Suprapubic skin (tissue), 4 donors: ENCODE data around the gene PINK1.

Source experiments
- EP300 ChIP-seq: sonication (generic); formaldehyde crosslinking; IDR thresholded peaks from one replicate; pipeline ENCODE4 v1.6.1; 2017; ENCODE audit warnings: antibody characterized with exemption
- POLR2A ChIP-seq, 2 donors: fragments of 450-650 bp; IDR thresholded peaks; one replicate each; pipeline ENCODE4 v1.6.1; 2017; ENCODE audit warnings: antibody characterized with exemption in 2 of 2, mild to moderate bottlenecking in 2 of 2, moderate library complexity in 2 of 2
- POLR2AphosphoS5 ChIP-seq, 3 donors: sonication (generic); formaldehyde crosslinking; IDR thresholded peaks; one replicate each; pipeline ENCODE4 v1.6.1; 2017; ENCODE audit warnings: antibody characterized with exemption in 3 of 3
- TF ChIP-seq, protein P1 (sequence below), 2 donors: fragments of 200-600 bp in 1 of 2; fragments of 450-650 bp in 1 of 2; sonication (generic) in 1 of 2; IDR thresholded peaks; one replicate each; pipeline ENCODE4 v1.5.1; 2016 to 2019; ENCODE audit warnings: antibody characterized with exemption in 2 of 2, mild to moderate bottlenecking in 1 of 2, moderate library complexity in 1 of 2

- TF ChIP-seq, protein P1, sequence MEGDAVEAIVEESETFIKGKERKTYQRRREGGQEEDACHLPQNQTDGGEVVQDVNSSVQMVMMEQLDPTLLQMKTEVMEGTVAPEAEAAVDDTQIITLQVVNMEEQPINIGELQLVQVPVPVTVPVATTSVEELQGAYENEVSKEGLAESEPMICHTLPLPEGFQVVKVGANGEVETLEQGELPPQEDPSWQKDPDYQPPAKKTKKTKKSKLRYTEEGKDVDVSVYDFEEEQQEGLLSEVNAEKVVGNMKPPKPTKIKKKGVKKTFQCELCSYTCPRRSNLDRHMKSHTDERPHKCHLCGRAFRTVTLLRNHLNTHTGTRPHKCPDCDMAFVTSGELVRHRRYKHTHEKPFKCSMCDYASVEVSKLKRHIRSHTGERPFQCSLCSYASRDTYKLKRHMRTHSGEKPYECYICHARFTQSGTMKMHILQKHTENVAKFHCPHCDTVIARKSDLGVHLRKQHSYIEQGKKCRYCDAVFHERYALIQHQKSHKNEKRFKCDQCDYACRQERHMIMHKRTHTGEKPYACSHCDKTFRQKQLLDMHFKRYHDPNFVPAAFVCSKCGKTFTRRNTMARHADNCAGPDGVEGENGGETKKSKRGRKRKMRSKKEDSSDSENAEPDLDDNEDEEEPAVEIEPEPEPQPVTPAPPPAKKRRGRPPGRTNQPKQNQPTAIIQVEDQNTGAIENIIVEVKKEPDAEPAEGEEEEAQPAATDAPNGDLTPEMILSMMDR (IDR thresholded peaks at IDR 0.05): no peak
- TF ChIP-seq POLR2A (IDR thresholded peaks at IDR 0.05) (no peak), POLR2AphosphoS5 (IDR thresholded peaks at IDR 0.05) (no peak), EP300 (no peak)
These were observed 53.8 kb downstream of the PINK1 start for GRCh38 chr1:20686883-20687725.
